AML-193 (cell line): ENCODE results near the gene KIF26B.
A peak's percentile ranks its signal among the peaks of the same experiment; 100 is the strongest.

Source experiments
- DNase-seq, 2 experiments: peaks; one replicate each; lab custom pipeline; 2025; lab: John Stamatoyannopoulos, UW

Gene KIF26B

DNA sequence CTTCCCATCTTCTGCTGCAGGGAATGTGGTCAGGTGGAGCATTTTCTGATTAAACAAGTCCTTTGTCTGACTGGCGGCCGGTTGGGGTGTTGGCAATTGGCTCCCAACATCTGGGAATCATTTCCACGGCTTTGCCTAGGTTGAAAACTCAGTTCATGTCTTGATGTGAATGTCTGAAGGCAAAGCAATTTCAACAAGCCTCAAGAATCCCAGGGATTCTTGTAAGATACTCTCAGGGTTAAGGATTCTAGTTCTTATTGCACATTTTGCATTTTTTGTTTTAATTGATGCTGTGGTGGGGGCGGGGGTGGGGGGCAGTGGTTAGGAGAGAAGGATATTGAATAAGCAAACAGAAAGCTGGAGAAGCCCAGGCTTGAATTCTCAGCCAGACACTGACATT is 273.9 kb downstream of the KIF26B start:
- DNase-seq: no peak

DNA sequence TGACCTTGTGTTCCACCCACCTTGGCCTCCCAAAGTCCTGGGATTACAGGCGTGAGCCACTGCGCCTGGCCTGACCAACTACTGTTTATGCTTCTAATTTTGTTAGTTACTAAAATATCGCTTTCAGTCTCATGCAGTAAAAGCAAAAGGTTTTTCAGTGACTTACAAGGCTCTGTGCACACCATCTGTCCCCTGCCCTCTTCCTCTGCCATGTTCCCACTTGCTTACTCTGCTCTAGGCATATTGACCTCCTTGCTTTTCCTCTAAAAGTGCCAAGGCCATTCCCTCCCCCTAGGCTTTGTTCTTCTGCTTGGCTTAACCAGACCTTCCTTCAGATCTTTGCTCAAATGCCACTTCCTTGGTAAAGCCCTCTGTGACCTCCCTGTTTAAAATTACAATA is 276.9 kb downstream of the KIF26B start:
- DNase-seq: no peak

DNA sequence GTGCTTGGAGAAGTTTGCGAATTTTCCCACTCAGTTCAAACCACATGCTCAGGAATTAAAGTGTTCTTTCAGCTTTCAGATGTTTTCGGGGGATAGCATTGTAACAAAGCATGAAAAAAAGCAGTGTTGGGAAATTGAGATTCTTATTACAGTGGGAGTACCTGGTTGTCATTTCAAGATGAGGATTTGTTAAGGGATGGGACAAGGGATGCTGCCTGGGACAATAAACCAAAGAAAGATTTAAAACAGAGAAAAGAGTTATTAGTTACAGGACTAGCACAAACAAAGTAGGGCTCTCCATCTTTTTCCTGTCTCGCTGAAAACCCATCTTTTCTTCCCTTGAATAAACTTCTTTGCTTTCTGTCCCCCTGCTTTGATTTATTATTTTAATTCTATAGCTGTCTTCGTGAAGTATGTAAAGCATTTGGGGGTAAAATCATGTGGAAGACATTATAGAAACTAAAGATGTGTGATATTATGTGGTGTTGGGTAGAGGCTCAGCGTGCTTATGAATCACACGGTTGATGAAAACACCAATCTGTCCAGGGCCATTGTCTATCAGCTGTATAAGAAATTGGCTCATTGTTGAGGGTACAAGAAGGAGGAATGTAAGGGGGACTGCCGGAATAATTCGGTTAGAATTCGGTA is 277.6 kb downstream of the KIF26B start:
- DNase-seq: no peak

DNA sequence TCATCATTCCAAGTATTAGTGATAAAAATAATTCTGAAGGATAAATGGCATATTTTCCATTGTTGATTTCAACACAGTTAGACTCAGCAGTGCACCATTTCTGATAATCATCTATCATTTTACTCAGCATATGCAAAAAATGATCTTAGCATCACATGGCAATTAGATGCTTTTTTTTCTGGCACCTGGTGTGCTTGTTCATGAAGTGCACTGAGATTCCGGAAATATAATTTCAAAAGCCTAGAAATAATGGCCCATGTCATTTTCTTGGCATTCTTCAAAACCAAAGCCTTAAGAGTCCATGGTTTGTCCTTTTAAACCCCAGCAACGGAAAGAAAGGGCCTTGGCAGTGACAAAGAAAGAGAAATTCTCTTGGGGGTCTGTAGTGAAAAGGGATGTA is 278.8 kb downstream of the KIF26B start:
- DNase-seq: no peak

DNA sequence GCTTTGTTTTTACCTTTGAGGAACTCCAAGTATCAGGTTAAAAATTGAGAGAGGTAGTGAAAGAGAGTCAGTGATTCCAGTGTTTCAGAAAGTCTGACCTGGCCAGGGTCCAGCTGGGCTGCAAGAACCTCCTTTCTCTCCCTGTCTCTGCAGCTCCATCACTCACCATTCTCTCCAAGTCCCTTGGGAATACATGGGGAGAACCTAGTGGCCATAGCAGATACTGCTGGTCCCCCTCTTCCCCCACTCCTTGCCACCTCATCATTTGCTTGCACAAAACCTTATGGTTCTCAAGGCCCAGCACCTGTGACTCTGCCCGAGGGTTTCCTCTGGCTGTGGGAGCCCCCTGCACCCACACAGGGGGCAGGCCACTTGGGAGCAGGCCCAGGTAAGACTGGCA is 279.5 kb downstream of the KIF26B start:
- DNase-seq: no peak

DNA sequence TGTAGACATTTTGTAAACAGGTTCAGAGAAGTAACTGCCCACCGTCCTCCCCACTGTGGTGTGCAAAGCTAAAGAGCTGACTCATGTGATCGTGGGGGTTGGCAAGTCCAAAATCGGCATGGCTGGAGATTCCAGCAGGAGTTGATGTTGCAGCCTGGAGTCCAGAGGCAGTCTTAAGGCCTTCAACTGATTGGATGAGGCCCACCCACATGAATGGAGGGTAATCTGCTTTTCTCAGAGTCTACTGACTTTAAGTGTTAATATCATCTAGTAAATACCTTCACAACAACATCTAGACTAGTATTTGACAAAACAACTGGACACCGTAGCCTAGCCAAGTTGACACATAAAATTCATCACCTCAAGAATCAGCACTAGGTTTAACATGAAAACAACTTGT is 281.6 kb downstream of the KIF26B start:
- no peak for DNase-seq

DNA sequence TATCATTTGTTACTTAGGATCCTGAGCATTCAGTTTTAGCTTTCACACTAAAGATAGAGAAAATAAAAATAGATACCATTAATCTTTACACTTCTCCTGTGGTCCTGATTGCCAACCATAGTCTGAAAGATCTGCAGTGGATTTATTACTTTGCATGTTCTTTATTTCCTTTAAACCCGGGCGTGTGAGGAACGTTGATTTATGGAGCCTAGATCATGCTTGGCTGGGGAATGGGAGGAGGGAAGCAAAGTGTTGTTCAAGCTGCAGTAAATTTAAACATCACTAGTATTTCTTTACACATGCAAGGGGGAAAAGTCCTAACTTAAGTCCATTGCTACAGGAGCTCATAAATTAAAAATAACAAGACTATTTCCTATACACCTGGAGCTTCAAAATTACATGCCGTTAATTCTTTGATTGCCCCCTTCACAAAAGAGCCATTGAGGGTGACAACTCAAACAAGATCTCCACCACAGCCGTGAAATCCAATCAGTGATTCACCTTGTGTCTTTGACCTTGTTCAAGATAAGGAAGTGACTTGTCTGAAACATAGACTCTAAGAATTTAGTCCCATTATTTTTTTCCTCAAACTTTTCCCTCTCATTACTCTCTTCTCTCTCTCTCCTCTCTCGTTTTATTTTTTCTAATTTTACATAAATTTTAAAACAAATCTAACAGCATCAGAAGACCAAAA is 282.7 kb downstream of the KIF26B start:
- DNase-seq: no peak

DNA sequence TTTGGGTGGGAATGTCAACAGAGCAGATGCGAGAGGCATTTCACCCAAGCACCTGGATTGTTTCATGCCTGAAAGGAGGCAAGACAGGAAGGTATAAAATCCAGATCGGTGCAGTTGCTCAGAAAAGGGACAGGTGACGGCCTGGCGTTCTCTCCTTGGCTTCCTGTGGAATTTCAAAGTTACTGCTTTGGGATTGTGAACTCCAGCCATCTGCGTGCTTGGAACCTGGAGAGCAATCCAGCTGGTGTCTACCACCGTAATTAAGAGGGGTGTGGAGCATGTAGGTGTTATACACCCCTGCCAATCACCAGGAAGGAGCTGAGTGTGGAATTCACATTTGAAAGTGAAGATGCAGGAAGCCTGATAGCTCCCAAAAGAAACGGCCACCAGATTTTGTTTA is 286.1 kb downstream of the KIF26B start:
- no peak for DNase-seq

DNA sequence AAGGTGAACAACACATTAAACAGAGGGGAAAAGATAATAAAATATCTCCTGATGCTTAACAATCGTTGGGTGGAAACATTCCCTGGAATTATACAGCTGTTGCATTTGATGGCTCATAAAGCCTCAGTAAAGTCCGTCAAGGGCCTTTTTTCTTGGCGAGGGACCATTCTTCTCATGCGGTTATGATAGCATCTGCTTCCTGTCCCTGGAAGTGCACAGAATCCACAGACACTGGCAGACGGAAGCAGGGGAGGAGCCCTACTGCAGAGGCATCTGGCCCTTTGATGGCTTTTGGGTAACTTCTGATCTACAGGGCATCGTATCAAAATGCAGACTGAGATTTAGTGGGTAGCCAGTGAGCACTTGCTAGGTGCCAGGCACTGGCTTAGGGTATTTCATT is 286.9 kb downstream of the KIF26B start:
- no peak for DNase-seq

DNA sequence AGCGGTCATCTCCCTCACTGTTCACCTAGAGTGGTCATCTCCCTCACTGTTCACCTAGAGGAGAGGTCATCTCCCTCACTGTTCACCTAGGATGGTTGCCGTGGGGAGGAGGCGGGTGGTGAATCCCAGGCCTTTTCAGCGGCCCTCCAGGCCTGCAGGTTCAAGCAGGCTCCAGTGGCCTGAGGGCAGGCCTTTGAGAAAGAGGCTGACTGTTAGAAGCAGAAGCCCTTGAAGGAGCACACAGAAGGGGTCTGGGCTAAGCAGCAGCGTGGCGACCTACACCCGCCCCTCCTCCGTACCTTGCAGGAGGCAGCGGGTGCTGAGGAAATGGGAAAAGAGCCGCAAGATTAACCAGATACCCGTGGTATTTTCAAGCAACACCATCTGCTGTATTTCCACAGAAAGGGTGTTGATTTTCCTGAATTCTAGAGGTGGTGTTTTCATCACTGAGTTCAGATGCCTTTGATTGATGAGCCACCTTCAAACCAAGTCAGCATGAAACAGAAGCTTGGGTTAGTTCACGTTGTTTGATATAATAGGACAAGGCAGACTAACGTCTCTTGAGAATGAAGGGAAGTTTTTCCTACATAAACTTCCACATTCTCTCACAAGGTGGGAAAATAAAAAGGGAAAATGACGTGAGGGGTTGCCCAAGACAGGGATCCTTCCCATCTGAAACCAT is 289.5 kb downstream of the KIF26B start:
- DNase-seq: no peak

DNA sequence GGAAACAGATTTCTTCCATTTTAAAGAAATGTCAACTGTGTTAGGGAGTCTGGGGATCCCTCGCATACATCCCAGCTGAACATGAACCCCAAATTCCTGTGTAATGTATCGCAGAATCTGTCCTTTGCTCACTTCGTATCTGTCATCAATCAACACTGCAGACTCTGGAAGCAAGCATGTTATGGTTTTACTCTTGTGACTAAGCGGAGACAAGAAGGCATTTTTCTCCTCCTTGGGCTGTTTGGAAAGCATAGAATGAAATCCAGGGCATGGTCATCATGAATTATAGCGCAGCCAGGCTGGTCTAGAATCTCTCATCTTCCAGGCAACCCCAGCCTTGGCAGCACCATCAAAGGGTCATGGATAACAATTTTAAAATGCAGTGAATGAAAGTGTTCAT is 290.2 kb downstream of the KIF26B start:
- no peak for DNase-seq

DNA sequence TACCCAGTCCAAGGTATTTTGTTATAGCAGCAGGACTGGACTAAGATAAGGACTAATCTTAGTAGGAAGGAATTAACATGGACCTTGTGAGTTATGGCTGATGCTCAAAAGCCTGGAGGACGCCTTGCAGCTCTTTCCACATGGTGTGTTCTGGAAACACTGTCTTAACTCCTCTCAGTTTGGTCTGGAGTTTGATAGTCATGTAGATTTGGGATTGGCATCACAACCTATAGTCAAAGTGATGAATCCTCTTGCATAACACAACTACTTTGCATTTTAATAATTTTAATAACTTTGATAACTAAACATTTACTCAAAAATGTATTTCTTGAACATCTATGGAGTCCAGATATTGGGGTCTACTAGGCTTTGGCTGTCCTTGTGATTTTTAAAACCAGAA is 293.7 kb downstream of the KIF26B start:
- no peak for DNase-seq

DNA sequence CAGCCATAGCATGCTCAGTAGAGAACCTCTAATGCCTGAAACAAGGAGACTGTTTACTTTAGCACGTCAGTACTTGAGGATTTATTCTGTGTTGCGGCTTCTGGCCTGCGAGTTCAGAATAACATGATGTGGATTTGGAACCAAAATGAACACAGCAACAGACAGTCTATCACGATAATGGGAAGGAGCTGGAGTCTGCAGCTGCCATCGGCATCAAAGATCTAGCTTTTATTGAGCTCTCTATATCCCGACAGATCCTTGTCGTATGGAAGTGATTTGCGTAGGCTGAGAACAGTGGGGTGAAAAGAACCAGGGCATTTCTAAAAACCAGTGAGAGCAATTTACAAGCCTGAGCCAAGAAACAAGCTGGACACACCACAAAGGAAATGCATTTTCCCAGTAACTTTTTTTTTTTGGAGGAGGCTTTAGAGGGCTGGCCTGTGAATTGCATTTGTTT is 294.2 kb downstream of the KIF26B start:
- DNase-seq: no peak

DNA sequence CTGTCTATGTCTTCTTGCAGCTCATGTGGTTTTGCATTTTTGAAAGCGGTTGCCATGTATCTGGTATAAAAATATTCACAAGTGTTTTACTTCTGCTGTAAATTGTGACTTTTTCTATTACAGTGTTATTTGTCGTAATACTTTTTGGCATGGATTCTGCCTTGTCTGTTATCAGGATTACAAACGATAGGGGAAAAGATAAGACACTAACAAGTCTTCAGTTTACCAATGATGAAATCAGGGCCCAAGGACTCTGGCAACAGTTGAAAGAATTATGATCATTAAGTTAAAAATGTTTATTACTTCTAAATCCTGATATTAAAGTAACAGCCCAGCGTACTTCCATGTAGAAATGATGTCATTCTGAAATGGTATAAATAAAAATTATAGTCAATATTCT is 298.8 kb downstream of the KIF26B start:
- no peak for DNase-seq

DNA sequence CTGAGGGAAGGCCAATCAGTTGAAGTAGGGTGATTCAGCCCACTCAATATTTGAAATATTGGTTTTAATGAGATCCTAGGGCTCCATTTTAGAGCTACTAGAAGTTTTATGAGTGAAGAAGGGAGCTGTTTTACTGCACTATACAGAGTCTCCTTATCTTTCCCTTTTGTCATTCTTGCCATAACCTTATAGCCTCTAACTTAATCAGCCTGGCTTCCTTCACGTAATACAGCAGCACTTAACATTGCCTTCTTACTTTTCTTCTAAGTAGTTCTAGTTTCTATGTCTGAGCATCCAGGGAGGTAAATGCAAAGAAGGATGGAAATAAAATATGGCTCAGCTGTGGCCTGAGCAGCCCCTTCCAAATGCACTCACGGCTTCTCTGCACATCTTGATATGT is 299.3 kb downstream of the KIF26B start:
- DNase-seq: no peak

DNA sequence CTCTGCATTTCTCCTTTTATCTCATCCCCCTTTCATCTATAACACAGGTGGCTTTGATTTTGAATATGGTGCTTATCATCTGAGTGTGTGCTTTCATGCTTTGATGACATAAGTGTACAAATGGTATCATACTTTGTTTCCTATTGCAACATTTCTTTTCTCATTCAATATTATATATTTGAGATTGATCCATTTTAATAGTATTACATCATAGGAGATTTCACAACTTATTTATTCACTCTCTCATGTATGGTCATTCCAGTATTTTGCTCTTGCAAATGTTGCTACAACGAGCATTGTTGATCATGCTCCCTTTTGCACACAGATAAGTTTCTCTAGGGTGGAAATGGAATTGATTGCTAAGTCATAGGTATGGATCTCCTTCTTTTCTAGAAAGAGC is 302.8 kb downstream of the KIF26B start:
- no peak for DNase-seq

DNA sequence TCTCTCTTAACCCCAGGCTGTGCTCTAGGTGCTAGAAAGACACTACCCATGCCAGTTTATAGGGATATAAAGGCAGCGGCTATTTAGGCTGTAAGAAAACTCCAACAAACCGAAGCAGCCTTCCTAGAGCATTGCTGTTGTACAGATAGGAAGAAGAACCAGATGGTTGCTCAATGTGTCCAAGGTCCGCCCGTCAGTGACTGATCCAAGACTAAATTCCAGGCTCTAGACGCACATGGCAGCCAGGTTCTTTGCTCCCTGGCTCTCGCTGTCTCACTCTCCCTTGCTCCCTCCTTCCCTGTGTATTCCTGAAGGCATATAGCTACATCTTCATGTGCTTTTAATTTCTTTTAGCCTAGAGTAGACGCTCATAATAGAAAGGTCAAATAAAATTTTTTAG is 303.4 kb downstream of the KIF26B start:
- no peak for DNase-seq

DNA sequence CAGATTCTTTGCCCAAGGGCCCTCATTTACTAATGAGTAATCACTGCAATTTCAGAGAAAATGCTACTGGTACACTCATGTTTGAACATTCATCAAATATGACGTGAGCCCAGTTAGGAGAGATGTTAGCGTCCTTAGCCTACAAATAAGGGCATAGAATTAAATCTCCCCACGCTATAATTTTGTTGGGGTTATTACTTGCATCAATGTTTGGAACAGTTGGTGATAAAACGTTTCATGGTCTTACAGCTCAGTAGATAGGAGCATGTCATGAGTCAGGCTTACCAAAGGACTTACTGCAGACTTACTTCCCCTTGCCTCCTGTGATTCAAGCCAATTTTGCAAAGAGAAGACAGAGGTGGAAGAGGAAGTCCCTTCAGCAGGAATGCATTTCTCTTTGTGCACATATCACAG is 304.0 kb downstream of the KIF26B start:
- peak; percentile 85 to 92 for DNase-seq

DNA sequence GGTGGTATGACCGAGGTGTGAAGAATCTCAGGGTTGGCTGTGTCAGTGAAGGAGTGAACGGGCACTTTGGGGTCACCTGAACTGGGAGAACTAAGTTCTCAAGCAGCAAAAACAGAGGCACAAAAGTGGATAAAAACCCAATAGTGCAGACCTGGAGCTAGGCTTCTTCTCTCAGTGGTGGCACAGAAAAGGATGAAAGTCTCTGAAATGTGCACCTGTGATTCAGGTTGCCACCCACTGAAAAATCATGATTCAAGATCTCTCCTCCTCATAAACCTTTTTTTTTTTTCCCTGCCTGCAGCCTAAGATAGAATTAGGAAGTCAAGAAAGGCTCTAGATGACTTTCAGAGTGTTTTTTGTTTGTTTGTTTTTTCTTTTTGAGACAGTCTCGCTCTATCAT is 304.8 kb downstream of the KIF26B start:
- no peak for DNase-seq

DNA sequence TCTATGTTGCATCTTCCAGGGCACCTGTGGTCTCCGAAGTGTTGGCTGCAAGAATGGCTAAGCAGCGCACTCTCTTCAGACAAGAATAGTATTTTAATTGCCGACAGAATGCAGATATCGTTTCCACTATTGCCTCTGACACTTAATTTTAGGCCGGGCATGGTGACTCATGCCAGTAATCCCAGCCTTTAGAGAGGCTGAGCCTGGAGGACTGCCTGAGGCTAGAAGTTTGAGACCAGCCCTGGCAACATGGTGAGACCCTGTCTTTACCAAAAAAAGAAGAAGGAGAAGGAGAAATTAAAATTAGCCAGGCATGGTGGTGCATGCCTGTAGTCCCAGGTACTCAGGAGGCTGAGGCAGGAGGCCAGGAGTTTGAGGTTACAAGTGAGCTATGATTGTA is 306.9 kb downstream of the KIF26B start:
- no peak for DNase-seq

DNA sequence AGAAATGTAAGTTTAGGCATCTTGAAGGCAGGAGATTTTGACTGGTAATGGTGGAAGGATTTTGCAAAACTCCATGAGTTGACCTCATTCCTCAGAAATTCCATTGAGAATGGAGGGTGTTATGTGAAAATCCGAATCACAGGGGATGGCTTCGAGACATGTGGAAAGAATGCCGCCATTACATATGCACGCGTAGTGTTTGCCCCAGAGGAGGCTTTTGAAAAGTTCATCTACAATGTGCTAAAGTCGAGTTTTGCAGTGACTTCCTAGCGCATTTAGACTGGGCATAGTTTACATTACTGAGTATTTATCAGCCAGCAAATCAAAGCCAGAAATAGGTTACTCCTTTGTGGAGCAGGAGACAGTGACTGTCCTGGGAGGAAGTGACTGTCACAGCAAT is 307.4 kb downstream of the KIF26B start:
- DNase-seq: no peak

DNA sequence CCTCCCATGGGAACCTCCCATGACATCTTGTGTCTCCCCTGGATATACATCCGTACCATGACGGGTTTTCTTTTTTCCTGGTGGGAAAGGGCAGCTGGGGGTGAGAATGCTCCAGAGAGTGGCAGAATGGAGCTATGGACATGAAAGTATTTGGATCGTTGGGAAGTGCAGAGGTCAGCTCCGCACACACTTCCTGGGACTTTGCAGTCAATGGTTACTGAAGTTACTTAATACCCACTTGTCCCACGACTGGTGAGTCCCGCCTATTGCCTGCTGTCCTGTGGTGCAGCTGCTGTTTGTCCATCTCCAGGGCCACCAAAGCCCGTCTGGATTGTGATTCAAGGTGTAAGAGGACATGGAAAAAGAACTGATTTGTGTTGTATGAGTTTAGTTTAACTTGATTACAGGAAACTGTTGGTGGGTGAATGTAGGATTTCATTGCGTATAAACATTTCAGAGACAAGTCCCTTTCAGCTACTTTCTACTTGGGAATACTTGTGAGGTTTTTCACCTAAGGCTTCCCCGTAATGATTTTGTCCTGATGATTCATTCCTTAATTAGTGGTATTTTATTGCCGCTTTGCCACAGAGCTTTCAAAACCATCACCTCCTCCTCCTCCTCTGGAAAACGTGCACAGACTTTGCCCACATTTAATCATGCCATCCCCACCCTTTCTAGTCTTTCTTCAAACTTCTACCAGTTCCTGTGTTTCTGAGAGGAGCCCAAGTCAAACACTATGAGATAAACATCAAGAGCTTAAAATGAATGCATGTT is 308.8 kb downstream of the KIF26B start:
- DNase-seq: no peak

DNA sequence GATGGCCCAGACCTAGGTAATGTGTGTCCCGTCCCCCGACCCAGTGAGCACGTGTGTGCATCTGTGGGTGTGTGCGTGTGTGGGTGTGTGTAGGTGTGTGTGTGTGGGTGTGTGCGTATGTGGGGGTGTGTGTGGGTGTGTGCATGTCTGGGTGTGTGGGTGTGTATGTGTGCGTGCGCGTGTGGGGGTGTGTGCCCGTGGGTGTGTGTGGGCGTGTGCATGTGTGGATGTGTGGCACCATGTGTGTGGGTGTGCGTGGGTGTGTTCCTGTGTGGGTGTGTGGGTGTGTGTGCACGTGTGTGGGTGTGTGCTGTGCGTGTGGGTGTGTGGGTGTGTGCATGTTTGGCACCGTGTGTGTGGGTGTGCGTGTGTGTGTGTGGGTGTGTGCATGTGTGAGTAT is 309.5 kb downstream of the KIF26B start:
- DNase-seq: no peak
